Activated T-helper 9 cell treated with anti-CD3 and anti-CD28 coated beads, Interleukin-2, amount 50 U/mL, for 16 hours (primary cell): ENCODE measurements around the gene CELF4.

Experiments used
- DNase-seq: peaks from one replicate; pipeline ENCODE4 v3.0.0-alpha.2; 2020; ENCODE audit warnings: low read depth

Gene CELF4

GRCh38 chr18:37315935-37316334 lies 249.7 kb downstream of the CELF4 start:
- no peak for DNase-seq

GRCh38 chr18:37314534-37314933 lies 251.1 kb downstream of the CELF4 start:
- no peak for DNase-seq

- DNase-seq, result no peak
These were observed 252.0 kb downstream of the CELF4 start for GRCh38 chr18:37313624-37314023.

- DNase-seq, result no peak
These were observed 255.7 kb downstream of the CELF4 start for GRCh38 chr18:37309861-37310260.

- DNase-seq, result no peak
These were observed 256.5 kb downstream of the CELF4 start for GRCh38 chr18:37309059-37309458.

- no peak for DNase-seq
These were observed 258.4 kb downstream of the CELF4 start for GRCh38 chr18:37307181-37307580.

GRCh38 chr18:37306432-37306831 lies 259.2 kb downstream of the CELF4 start:
- DNase-seq, result no peak

GRCh38 chr18:37305066-37305465 lies 260.5 kb downstream of the CELF4 start:
- DNase-seq, result no peak

GRCh38 chr18:37304012-37304680 lies 261.5 kb downstream of the CELF4 start:
- DNase-seq, result no peak

- no peak for DNase-seq
These were observed 262.6 kb downstream of the CELF4 start for GRCh38 chr18:37303009-37303408.

GRCh38 chr18:37302519-37302918 lies 263.1 kb downstream of the CELF4 start:
- DNase-seq, result no peak

GRCh38 chr18:37299471-37300304 lies 265.9 kb downstream of the CELF4 start:
- no peak for DNase-seq

GRCh38 chr18:37298816-37299215 lies 266.8 kb downstream of the CELF4 start:
- no peak for DNase-seq

GRCh38 chr18:37297106-37297505 lies 268.5 kb downstream of the CELF4 start:
- DNase-seq, result no peak

GRCh38 chr18:37294951-37295350 lies 270.6 kb downstream of the CELF4 start:
- no peak for DNase-seq

- no peak for DNase-seq
These were observed 272.2 kb downstream of the CELF4 start for GRCh38 chr18:37293359-37293758.

GRCh38 chr18:37289423-37289822 lies 276.2 kb downstream of the CELF4 start:
- no peak for DNase-seq

- DNase-seq, result no peak
These were observed 278.0 kb downstream of the CELF4 start for GRCh38 chr18:37287601-37288000.

- no peak for DNase-seq
These were observed 278.8 kb downstream of the CELF4 start for GRCh38 chr18:37286801-37287200.

GRCh38 chr18:37285825-37286224 lies 279.8 kb downstream of the CELF4 start:
- DNase-seq, result no peak

GRCh38 chr18:37284260-37284659 lies 281.3 kb downstream of the CELF4 start:
- DNase-seq, result no peak

- DNase-seq, result no peak
These were observed 283.1 kb downstream of the CELF4 start for GRCh38 chr18:37282386-37283037.
